ENCODE measurements around the gene ADARB1.

The ADARB1 gene

DNA sequence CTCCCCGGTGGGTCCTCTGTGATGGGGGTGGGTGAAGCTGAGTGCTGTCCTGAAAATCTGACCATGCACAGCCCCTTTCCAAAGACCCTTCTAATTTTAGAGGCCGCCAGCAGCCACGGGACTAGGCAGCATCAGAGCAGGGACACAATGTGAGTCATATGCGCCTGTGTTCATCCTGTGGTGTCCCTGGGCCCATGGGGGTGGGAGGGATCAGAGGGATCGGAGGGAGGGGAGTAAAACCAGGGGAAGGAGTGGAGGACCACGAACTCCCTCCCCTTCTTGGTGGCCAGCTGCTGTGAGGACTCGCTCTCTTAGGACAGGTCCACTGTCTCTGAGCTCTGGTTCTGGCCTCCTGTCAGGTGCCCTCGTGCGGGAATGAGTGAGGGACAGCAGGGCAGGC lies 61.5 kb downstream of the ADARB1 start:
- Histone ChIP-seq H3K9me3 (ENCODE audit: control insufficient read depth, low read length) (no peaks in the 10 kb centered on the region), H2AK5ac (ENCODE audit: low read length, severe bottlenecking) (no peak overlapping the region), H4K91ac (ENCODE audit: low read length) (no peak overlapping the region), H3K18ac (ENCODE audit: low read depth in 1 of 2, low read length in 2 of 2) (no peak overlapping the region), H2BK120ac (ENCODE audit: low read depth, low read length) (no peak overlapping the region), H3K4ac (ENCODE audit: low read depth in 1 of 2, low read length in 2 of 2) (no peak overlapping the region), H2BK15ac (ENCODE audit: low read depth, poor library complexity, severe bottlenecking) (no peak overlapping the region), H3K4me3 (ENCODE audit: insufficient read depth in 1 of 2, low read depth in 1 of 2, low read length in 2 of 2) (no peak overlapping the region), H3K79me1 (replicated peaks; ENCODE audit: low read length, poor library complexity, severe bottlenecking) (peaks cover 6% of the 10 kb centered on the region), H3K4me2 (ENCODE audit: low read length, poor library complexity, severe bottlenecking) (no peak overlapping the region), H2BK12ac (ENCODE audit: low read length in 2 of 2) (peak overlapping the region in 1 of 2 experiments; percentile 15), H4K8ac (ENCODE audit: low read length) (no peak overlapping the region), H3K27ac (ENCODE audit: low read length, poor library complexity, severe bottlenecking) (no peak overlapping the region), H3K27me3 (ENCODE audit: control insufficient read depth in 1 of 2, insufficient read depth in 1 of 2, low read length in 2 of 2) (no peaks in the 10 kb centered on the region), H3K36me3 (ENCODE audit: control insufficient read depth in 1 of 2, insufficient read depth in 2 of 2, low read depth in 1 of 2, low read length in 2 of 2) (no peaks in the 10 kb centered on the region), H2AFZ (ENCODE audit: low read depth, low read length) (no peak overlapping the region), H3K4me1 (ENCODE audit: control insufficient read depth, insufficient read depth, low read depth, low read length) (peaks cover 29% of the 10 kb centered on the region), H3K9ac (ENCODE audit: low read length) (peak overlapping the region; percentile 7), H2BK5ac (ENCODE audit: low read depth, low read length, poor library complexity, severe bottlenecking) (no peak overlapping the region), H3K14ac (ENCODE audit: low read length in 2 of 2) (peak overlapping the region in 1 of 2 experiments; percentile 29), H3K23ac (ENCODE audit: low read length in 2 of 2) (no peak overlapping the region)
- peak; percentile 73 for DNase-seq
- 64% methylated on average over 8 of the region's 9 CpGs for WGBS

GRCh38 chr21:45136500-45136899 lies 62.1 kb downstream of the ADARB1 start:
- H3K79me1 ChIP-seq (replicated peaks; ENCODE audit: low read length, poor library complexity, severe bottlenecking): peaks cover 6% of the 10 kb centered on the region
- no peak overlapping the region for H2BK15ac ChIP-seq (ENCODE audit: low read depth, poor library complexity, severe bottlenecking)
- peak overlapping the region in 1 of 2 experiments; percentile 28 for H2BK12ac ChIP-seq (ENCODE audit: low read length in 2 of 2)
- no peak overlapping the region for H2BK120ac ChIP-seq (ENCODE audit: low read depth, low read length)
- H3K36me3 ChIP-seq (ENCODE audit: control insufficient read depth in 1 of 2, insufficient read depth in 2 of 2, low read depth in 1 of 2, low read length in 2 of 2): no peaks in the 10 kb centered on the region
- H3K23ac ChIP-seq (ENCODE audit: low read length in 2 of 2): no peak overlapping the region
- H3K4me2 ChIP-seq (ENCODE audit: low read length, poor library complexity, severe bottlenecking): peak overlapping the region; percentile 35
- peak overlapping the region; percentile 3 for H3K27ac ChIP-seq (ENCODE audit: low read length, poor library complexity, severe bottlenecking)
- H3K9ac ChIP-seq (ENCODE audit: low read length): peak overlapping the region; percentile 1
- peak overlapping the region; percentile 41 for H4K91ac ChIP-seq (ENCODE audit: low read length)
- H3K9me3 ChIP-seq (ENCODE audit: control insufficient read depth, low read length): no peaks in the 10 kb centered on the region
- no peak overlapping the region for H2AFZ ChIP-seq (ENCODE audit: low read depth, low read length)
- H3K4me3 ChIP-seq (ENCODE audit: insufficient read depth in 1 of 2, low read depth in 1 of 2, low read length in 2 of 2): no peak overlapping the region
- DNase-seq: no peak
- no peak overlapping the region for H4K8ac ChIP-seq (ENCODE audit: low read length)
- H3K14ac ChIP-seq (ENCODE audit: low read length in 2 of 2): peak overlapping the region in 1 of 2 experiments; percentile 21
- H3K18ac ChIP-seq (ENCODE audit: low read depth in 1 of 2, low read length in 2 of 2): peak overlapping the region in 1 of 2 experiments; percentile 11
- peaks cover 25% of the 10 kb centered on the region for H3K4me1 ChIP-seq (ENCODE audit: control insufficient read depth, insufficient read depth, low read depth, low read length)
- H3K4ac ChIP-seq (ENCODE audit: low read depth in 1 of 2, low read length in 2 of 2): no peak overlapping the region
- WGBS: 83% methylated on average over 8 of the region's 8 CpGs
- H3K27me3 ChIP-seq (ENCODE audit: control insufficient read depth in 1 of 2, insufficient read depth in 1 of 2, low read length in 2 of 2): no peaks in the 10 kb centered on the region
- H2BK5ac ChIP-seq (ENCODE audit: low read depth, low read length, poor library complexity, severe bottlenecking): no peak overlapping the region
- H2AK5ac ChIP-seq (ENCODE audit: low read length, severe bottlenecking): peak overlapping the region; percentile 24

GRCh38 chr21:45136927-45137611 lies 62.7 kb downstream of the ADARB1 start:
- Histone ChIP-seq H4K8ac (ENCODE audit: low read length) (no peak overlapping the region), H3K18ac (ENCODE audit: low read depth in 1 of 2, low read length in 2 of 2) (no peak overlapping the region), H3K14ac (ENCODE audit: low read length in 2 of 2) (peak overlapping the region in 1 of 2 experiments; percentile 19), H2BK5ac (ENCODE audit: low read depth, low read length, poor library complexity, severe bottlenecking) (no peak overlapping the region), H3K9me3 (ENCODE audit: control insufficient read depth, low read length) (no peaks in the 10 kb centered on the region), H3K4me2 (ENCODE audit: low read length, poor library complexity, severe bottlenecking) (no peak overlapping the region), H3K4me3 (ENCODE audit: insufficient read depth in 1 of 2, low read depth in 1 of 2, low read length in 2 of 2) (no peak overlapping the region), H3K27me3 (ENCODE audit: control insufficient read depth in 1 of 2, insufficient read depth in 1 of 2, low read length in 2 of 2) (no peaks in the 10 kb centered on the region), H2BK15ac (ENCODE audit: low read depth, poor library complexity, severe bottlenecking) (peak overlapping the region; percentile 38), H3K4me1 (ENCODE audit: control insufficient read depth, insufficient read depth, low read depth, low read length) (peaks cover 29% of the 10 kb centered on the region), H3K27ac (ENCODE audit: low read length, poor library complexity, severe bottlenecking) (peak overlapping the region; percentile 6), H3K23ac (ENCODE audit: low read length in 2 of 2) (no peak overlapping the region), H3K36me3 (ENCODE audit: control insufficient read depth in 1 of 2, insufficient read depth in 2 of 2, low read depth in 1 of 2, low read length in 2 of 2) (no peaks in the 10 kb centered on the region), H2AK5ac (ENCODE audit: low read length, severe bottlenecking) (peak overlapping the region; percentile 3), H4K91ac (ENCODE audit: low read length) (no peak overlapping the region), H2BK12ac (ENCODE audit: low read length in 2 of 2) (peak overlapping the region; percentile 29 to 37), H3K79me1 (replicated peaks; ENCODE audit: low read length, poor library complexity, severe bottlenecking) (peaks cover 10% of the 10 kb centered on the region), H3K4ac (ENCODE audit: low read depth in 1 of 2, low read length in 2 of 2) (no peak overlapping the region), H3K9ac (ENCODE audit: low read length) (peak overlapping the region; percentile 1), H2AFZ (ENCODE audit: low read depth, low read length) (peak overlapping the region; percentile 8), H2BK120ac (ENCODE audit: low read depth, low read length) (no peak overlapping the region)
- 51% methylated on average over 10 of the region's 11 CpGs for WGBS
- DNase-seq: peak; percentile 90

DNA sequence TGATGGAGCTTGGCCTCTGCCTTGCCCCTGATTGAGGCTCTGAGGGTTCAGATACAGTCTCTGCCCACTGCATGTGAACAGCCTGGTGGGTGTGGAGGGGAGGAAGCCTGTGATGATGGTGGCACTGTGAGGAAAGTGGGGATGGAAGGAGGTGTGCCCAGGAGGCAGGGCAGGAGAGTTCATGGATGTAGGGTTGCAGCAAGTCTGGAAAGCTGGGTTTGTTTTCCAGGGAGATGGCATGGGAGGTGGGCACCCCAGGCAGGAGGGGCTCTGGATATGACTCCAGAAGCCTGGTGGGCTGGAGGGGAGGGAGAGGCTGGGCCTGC lies 63.2 kb downstream of the ADARB1 start:
- peak overlapping the region; percentile 29 to 37 for H2BK12ac ChIP-seq (ENCODE audit: low read length in 2 of 2)
- H4K91ac ChIP-seq (ENCODE audit: low read length): no peak overlapping the region
- no peaks in the 10 kb centered on the region for H3K36me3 ChIP-seq (ENCODE audit: control insufficient read depth in 1 of 2, insufficient read depth in 2 of 2, low read depth in 1 of 2, low read length in 2 of 2)
- no peaks in the 10 kb centered on the region for H3K27me3 ChIP-seq (ENCODE audit: control insufficient read depth in 1 of 2, insufficient read depth in 1 of 2, low read length in 2 of 2)
- no peak overlapping the region for H2AFZ ChIP-seq (ENCODE audit: low read depth, low read length)
- H3K27ac ChIP-seq (ENCODE audit: low read length, poor library complexity, severe bottlenecking): no peak overlapping the region
- no peak overlapping the region for H3K4ac ChIP-seq (ENCODE audit: low read depth in 1 of 2, low read length in 2 of 2)
- H3K9ac ChIP-seq (ENCODE audit: low read length): no peak overlapping the region
- peaks cover 10% of the 10 kb centered on the region for H3K79me1 ChIP-seq (replicated peaks; ENCODE audit: low read length, poor library complexity, severe bottlenecking)
- H3K4me2 ChIP-seq (ENCODE audit: low read length, poor library complexity, severe bottlenecking): no peak overlapping the region
- no peak overlapping the region for H3K4me3 ChIP-seq (ENCODE audit: insufficient read depth in 1 of 2, low read depth in 1 of 2, low read length in 2 of 2)
- H2BK5ac ChIP-seq (ENCODE audit: low read depth, low read length, poor library complexity, severe bottlenecking): no peak overlapping the region
- peak overlapping the region; percentile 3 for H2AK5ac ChIP-seq (ENCODE audit: low read length, severe bottlenecking)
- no peak for DNase-seq
- H3K4me1 ChIP-seq (ENCODE audit: control insufficient read depth, insufficient read depth, low read depth, low read length): peaks cover 31% of the 10 kb centered on the region
- no peak overlapping the region for H3K23ac ChIP-seq (ENCODE audit: low read length in 2 of 2)
- H2BK120ac ChIP-seq (ENCODE audit: low read depth, low read length): no peak overlapping the region
- no peaks in the 10 kb centered on the region for H3K9me3 ChIP-seq (ENCODE audit: control insufficient read depth, low read length)
- no peak overlapping the region for H4K8ac ChIP-seq (ENCODE audit: low read length)
- H2BK15ac ChIP-seq (ENCODE audit: low read depth, poor library complexity, severe bottlenecking): peak overlapping the region; percentile 38
- no peak overlapping the region for H3K18ac ChIP-seq (ENCODE audit: low read depth in 1 of 2, low read length in 2 of 2)
- H3K14ac ChIP-seq (ENCODE audit: low read length in 2 of 2): peak overlapping the region in 1 of 2 experiments; percentile 5
